PFSK-1 (cell line): Measurements from ENCODE around the gene METTL18.

ENCODE experiments used
- FOXP2 ChIP-seq: optimal IDR thresholded peaks from 2 replicates; pipeline ENCODE3; 2011; ENCODE audit warnings: borderline replicate concordance, control low read depth, inconsistent platforms; ENCODE audit not compliant: insufficient read depth; ENCODE audit errors: extremely low read length, extremely low read depth
- POLR2AphosphoS5 ChIP-seq: IDR thresholded peaks from 2 replicates; pipeline ENCODE4 v1.6.1; 2012; ENCODE audit warnings: low read depth, mild to moderate bottlenecking, control low read depth, low read length, moderate library complexity
- SIN3A ChIP-seq: IDR thresholded peaks from 2 replicates; pipeline ENCODE4 v1.6.1; 2012; ENCODE audit warnings: mild to moderate bottlenecking, low read length, moderate library complexity, borderline replicate concordance; ENCODE audit not compliant: insufficient read depth
- TAF1 ChIP-seq: IDR thresholded peaks from 2 replicates; pipeline ENCODE4 v1.6.1; 2012; ENCODE audit warnings: low read length, control low read depth, borderline replicate concordance; ENCODE audit not compliant: insufficient read depth
- TF ChIP-seq, protein P1 (sequence below), 2 experiments: IDR thresholded peaks; 2 replicates each; pipeline versions ENCODE4 v1.6.1 to v1.8.0; 2011 to 2012; ENCODE audit warnings: low read depth in 2 of 2, low read length in 2 of 2, control low read depth in 1 of 2, inconsistent platforms in 1 of 2, mild to moderate bottlenecking in 1 of 2, moderate library complexity in 1 of 2; ENCODE audit not compliant: insufficient read depth in 1 of 2

Gene METTL18

DNA sequence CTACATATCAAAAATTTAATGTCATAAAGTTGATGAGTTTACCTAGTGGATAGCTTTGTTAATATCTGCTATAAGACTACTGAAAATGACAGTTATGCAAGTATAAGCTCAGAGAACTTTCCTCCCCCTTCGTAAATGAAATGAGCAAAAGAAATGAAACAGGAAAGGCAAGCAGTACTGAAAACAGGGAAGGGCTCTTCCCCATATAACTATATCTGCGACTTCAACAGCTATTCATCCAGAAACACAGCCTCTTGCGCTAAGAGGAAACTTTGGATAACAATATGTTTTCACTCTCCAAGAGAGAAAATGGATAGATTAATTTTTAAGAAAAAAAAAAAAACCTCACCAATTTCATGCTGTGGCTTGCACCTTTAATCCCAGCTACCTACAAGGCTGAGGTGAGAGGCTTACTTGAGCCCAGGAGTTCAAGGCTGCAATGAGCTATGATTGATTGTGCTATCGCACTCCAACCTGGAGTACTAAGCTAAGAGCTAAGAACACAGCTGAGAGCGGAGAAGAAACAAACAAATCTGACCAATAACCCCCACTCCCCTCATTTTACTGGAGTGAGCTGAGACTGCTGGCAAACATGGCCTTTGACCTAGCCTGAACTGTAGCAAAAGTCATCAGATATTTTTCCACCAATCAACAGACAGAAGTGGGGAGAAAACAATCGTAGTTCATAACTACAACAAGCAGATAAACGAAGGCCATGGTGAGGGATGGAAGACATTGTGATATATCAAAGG, 29.0 kb downstream of the METTL18 start:
- TF ChIP-seq, protein P1, sequence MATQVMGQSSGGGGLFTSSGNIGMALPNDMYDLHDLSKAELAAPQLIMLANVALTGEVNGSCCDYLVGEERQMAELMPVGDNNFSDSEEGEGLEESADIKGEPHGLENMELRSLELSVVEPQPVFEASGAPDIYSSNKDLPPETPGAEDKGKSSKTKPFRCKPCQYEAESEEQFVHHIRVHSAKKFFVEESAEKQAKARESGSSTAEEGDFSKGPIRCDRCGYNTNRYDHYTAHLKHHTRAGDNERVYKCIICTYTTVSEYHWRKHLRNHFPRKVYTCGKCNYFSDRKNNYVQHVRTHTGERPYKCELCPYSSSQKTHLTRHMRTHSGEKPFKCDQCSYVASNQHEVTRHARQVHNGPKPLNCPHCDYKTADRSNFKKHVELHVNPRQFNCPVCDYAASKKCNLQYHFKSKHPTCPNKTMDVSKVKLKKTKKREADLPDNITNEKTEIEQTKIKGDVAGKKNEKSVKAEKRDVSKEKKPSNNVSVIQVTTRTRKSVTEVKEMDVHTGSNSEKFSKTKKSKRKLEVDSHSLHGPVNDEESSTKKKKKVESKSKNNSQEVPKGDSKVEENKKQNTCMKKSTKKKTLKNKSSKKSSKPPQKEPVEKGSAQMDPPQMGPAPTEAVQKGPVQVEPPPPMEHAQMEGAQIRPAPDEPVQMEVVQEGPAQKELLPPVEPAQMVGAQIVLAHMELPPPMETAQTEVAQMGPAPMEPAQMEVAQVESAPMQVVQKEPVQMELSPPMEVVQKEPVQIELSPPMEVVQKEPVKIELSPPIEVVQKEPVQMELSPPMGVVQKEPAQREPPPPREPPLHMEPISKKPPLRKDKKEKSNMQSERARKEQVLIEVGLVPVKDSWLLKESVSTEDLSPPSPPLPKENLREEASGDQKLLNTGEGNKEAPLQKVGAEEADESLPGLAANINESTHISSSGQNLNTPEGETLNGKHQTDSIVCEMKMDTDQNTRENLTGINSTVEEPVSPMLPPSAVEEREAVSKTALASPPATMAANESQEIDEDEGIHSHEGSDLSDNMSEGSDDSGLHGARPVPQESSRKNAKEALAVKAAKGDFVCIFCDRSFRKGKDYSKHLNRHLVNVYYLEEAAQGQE (IDR thresholded peaks at IDR 0.05; ENCODE audit: insufficient read depth in 1 of 2, low read depth in 2 of 2, low read length in 2 of 2), result no peak

DNA sequence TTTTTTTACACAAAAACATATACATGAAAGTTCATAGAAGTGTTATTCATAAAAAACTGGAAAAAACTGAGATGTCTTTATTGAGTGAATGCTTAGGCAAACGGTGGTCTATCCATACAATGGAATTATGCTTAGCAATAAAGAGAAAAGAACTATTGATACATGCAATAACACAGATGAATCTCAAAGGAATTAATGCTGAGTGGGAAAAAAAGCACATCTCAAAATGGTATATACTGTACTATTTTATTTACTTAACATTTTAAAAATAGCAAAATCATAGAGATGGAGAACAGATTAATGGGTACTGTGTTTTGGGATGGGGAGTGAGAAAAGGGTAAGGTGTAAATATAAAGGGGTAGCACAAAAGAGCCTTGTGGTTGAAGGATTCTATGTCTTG, 29.8 kb downstream of the METTL18 start:
- no peak for TF ChIP-seq SIN3A
- no peak for TF ChIP-seq FOXP2
- TF ChIP-seq, protein P1 (IDR thresholded peaks at IDR 0.05; ENCODE audit: insufficient read depth in 1 of 2, low read depth in 2 of 2, low read length in 2 of 2), result no peak
- no peak for TF ChIP-seq TAF1
- no peak for TF ChIP-seq POLR2AphosphoS5

DNA sequence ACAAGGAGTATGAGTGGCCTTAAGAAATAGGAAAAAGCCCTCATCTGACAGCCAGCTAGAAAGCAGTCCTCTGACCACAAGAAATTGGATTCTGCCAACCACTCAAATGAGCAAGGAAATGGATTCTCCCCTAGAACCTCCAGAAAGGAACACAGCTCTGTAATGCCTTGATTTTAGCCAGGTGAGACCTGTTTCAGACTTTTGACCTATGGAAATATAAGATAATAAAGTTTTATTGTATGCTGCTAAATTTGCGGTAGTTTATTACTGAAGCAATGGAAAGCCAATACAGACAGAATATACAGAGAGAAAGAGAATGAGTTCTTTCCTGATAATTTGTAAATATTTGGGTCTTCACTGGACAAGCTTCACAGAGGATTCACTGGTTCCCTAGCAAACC, 32.0 kb downstream of the METTL18 start:
- TF ChIP-seq, protein P1 (IDR thresholded peaks at IDR 0.05; ENCODE audit: insufficient read depth in 1 of 2, low read depth in 2 of 2, low read length in 2 of 2), result no peak
- TF ChIP-seq SIN3A, result no peak
- TF ChIP-seq FOXP2, result no peak
- no peak for TF ChIP-seq POLR2AphosphoS5
- TF ChIP-seq TAF1, result no peak

DNA sequence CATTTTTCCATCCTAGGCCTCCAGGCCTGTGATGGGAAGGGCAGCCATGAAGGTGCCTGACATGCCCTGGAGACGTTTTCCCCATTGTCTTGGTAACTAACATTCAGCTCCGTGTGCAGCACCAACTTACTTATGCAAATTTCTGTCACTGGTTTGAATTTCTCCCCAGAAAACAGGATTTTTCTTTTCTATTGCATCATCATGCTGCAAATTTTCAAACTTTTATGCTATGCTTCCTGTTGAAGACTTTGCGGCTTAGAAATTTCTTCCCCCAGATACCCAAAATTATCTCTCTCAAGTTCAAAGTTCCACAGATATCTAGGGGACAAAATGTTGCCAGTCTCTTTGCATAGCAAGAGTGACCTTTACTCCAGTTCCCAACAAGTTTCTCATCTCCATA, 35.7 kb downstream of the METTL18 start:
- TF ChIP-seq, protein P1 (IDR thresholded peaks at IDR 0.05; ENCODE audit: insufficient read depth in 1 of 2, low read depth in 2 of 2, low read length in 2 of 2), result no peak
- TF ChIP-seq TAF1, result no peak
- TF ChIP-seq FOXP2, result no peak
- TF ChIP-seq POLR2AphosphoS5, result no peak
- TF ChIP-seq SIN3A, result no peak

DNA sequence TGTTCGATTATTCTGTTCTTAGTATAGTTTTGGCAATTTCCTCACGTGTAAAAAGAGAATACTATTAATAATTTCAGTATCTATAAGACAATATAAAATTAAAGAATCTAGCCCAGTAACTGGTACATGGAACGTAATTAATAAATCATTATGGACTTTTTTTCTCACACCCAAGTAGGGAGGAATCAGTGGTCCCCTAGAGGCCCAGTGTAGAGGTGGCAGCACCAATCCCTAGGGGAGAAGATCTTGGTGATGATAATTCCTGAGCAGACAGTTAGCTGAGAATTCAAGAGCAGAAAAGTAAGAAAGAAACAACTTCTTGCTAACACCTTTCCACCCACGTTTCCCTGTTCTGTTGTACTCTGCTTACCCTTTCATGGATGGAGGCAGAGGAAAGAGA, 41.2 kb downstream of the METTL18 start:
- TF ChIP-seq SIN3A, result no peak
- TF ChIP-seq FOXP2, result no peak
- TF ChIP-seq, protein P1 (IDR thresholded peaks at IDR 0.05; ENCODE audit: insufficient read depth in 1 of 2, low read depth in 2 of 2, low read length in 2 of 2), result no peak
- no peak for TF ChIP-seq TAF1
- no peak for TF ChIP-seq POLR2AphosphoS5
